Endodermal cell (in vitro differentiated cells): ENCODE results near the gene CMTM4. TPM values are rescaled to one million over a fixed set of nuclear protein-coding genes. Genes with fewer than 3 reads are reported as not detected.

Experiments used
- DNase-seq: peaks from one replicate; pipeline ENCODE4 v3.0.0-alpha.2; 2017
- H3K27ac ChIP-seq: 2 replicates; pipeline ENCODE4 v1.5.1; 2013; ENCODE audit warnings: mild to moderate bottlenecking, low read depth, low read length, moderate library complexity
- H3K27me3 ChIP-seq: 2 replicates; pipeline ENCODE4 v1.6.1; 2013; ENCODE audit warnings: mild to moderate bottlenecking, low read length, moderate library complexity; ENCODE audit not compliant: insufficient read depth, control insufficient read depth, poor library complexity, severe bottlenecking
- H3K36me3 ChIP-seq: 2 replicates; pipeline ENCODE4 v1.7.0; 2013; ENCODE audit warnings: mild to moderate bottlenecking, low read length, moderate library complexity; ENCODE audit not compliant: control insufficient read depth, insufficient read depth
- H3K4me1 ChIP-seq: one replicate; pipeline ENCODE4 v1.7.0; 2013; ENCODE audit warnings: low read length; ENCODE audit not compliant: control insufficient read depth, insufficient read depth
- H3K4me3 ChIP-seq: 2 replicates; pipeline ENCODE4 v1.5.1; 2013; ENCODE audit warnings: mild to moderate bottlenecking, low read length, moderate library complexity
- H3K9ac ChIP-seq: 2 replicates; pipeline ENCODE4 v1.6.1; 2013; ENCODE audit warnings: mild to moderate bottlenecking, low read length, moderate library complexity; ENCODE audit not compliant: poor library complexity, severe bottlenecking; ENCODE audit errors: extremely low read depth
- H3K9me3 ChIP-seq: 2 replicates; pipeline ENCODE4 v1.6.1; 2013; ENCODE audit warnings: mild to moderate bottlenecking, low read length, moderate library complexity; ENCODE audit not compliant: control insufficient read depth
- H3K27ac Mint-ChIP-seq: 2 replicates; pipeline ENCODE4 v1.8.0; 2020; ENCODE audit warnings: mixed read lengths
- H3K27me3 Mint-ChIP-seq: 2 replicates; pipeline ENCODE4 v1.8.0; 2021; ENCODE audit warnings: mild to moderate bottlenecking, mixed read lengths; ENCODE audit not compliant: insufficient read depth
- H3K36me3 Mint-ChIP-seq: 2 replicates; pipeline ENCODE4 v1.8.0; 2020; ENCODE audit warnings: low read depth, mixed read lengths
- H3K4me1 Mint-ChIP-seq: 2 replicates; pipeline ENCODE4 v1.8.0; 2020; ENCODE audit warnings: mixed read lengths
- H3K4me3 Mint-ChIP-seq: 2 replicates; pipeline ENCODE4 v1.8.0; 2020; ENCODE audit warnings: mild to moderate bottlenecking, moderate library complexity, mixed read lengths
- H3K9me3 Mint-ChIP-seq: 2 replicates; pipeline ENCODE4 v1.8.0; 2020; ENCODE audit warnings: mild to moderate bottlenecking, mixed read lengths
- CTCF ChIP-seq: fragments of 200-600 bp; sonication (generic); conservative IDR thresholded peaks from 2 replicates; pipeline ENCODE4 v1.5.0; 2021; ENCODE audit warnings: antibody characterized with exemption, mild to moderate bottlenecking
- WGBS, 2 experiments: methylation state at CpG; one replicate each; pipeline versions ENCODE4 v1.1.5 to v1.1.7; 2013; ENCODE audit warnings: missing lambda C conversion rate in 2 of 2, mixed read lengths in 1 of 2; ENCODE audit not compliant: insufficient coverage in 1 of 2, insufficient read length in 1 of 2; 5-methylcytosine and 5-hydroxymethylcytosine counted together
- total RNA-seq, 2 donors: library from RNA; stranded (reverse); fragmentation: NEBNext Ultra II Directional in 1 of 2; extraction: Animal tissue kit (Norgen Biotek cat#: 25700) in 1 of 2; gene quantifications; 2 replicates in 1 of 2; 3 replicates in 1 of 2; pipeline ENCODE4 v1.2.1, GENCODE V29; 2021

Gene CMTM4
- total RNA-seq, 2 donors from 2014 or later = 68.2 to 76.2 TPM

DNA sequence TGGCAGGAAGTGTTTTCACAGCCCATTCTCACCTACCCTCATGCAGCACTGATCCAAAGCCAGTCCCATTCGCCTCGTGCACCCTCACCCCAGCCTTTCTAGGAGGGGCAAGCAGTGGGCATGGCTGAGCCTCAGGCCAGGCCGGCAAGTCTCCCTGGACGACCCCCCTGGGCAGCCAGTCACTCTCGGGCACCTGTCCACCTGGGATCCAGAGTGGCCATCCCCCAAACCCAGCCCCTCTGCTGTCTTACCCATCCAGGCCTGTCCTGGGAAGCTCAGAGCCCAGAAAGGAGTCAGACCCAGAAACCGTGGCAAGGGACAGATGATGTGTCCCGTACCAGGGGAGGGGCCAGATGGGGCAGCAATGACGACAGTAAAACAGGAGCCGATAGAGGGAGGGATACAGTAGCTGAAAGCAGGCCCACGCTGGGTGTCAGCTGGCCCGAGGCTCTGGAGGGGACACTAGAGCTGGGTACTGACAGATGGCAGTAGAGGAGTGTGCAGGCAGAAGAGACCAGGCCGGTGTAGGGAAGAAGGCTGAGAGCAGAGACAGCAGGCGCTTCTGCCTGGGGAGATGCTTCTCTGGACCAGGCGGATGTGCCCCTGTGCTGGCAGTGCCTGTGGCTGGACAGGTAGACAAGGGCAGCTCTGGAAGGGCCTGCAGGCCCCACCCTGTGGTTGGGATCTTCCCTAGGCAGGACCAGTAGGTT, 86.3 kb downstream of the CMTM4 start:
- Histone ChIP-seq H3K36me3 (peaks cover 80% of the 10 kb centered on the region), H3K9me3 (peaks cover 15% of the 10 kb centered on the region), H3K9ac (no peak overlapping the region), H3K4me3 (no peak overlapping the region), H3K4me1 (peaks cover 12% of the 10 kb centered on the region), H3K27ac (no peak overlapping the region), H3K27me3 (no peaks in the 10 kb centered on the region)
- 93 to 95% methylated on average over 12 to 14 of the region's 14 CpGs for WGBS, 2 experiments
- Mint-ChIP-seq H3K27ac (no peak overlapping the region), H3K4me1 (peaks cover 27% of the 10 kb centered on the region), H3K4me3 (no peak overlapping the region), H3K27me3 (no peaks in the 10 kb centered on the region), H3K9me3 (peaks cover 6% of the 10 kb centered on the region), H3K36me3 (peaks cover 58% of the 10 kb centered on the region)
- no peak for DNase-seq
- TF ChIP-seq CTCF = no peak

- 85 to 91% methylated on average over 9 to 12 of the region's 12 CpGs for WGBS, 2 experiments
- H3K4me3 ChIP-seq = no peak overlapping the region
- Mint-ChIP-seq H3K36me3 (peaks cover 46% of the 10 kb centered on the region), H3K4me1 (peaks cover 22% of the 10 kb centered on the region), H3K9me3 (peaks cover 5% of the 10 kb centered on the region), H3K27me3 (no peaks in the 10 kb centered on the region), H3K27ac (no peak overlapping the region), H3K4me3 (no peak overlapping the region)
- peaks cover 12% of the 10 kb centered on the region for H3K4me1 ChIP-seq
- no peak overlapping the region for H3K9ac ChIP-seq
- H3K27ac ChIP-seq = no peak overlapping the region
- H3K36me3 ChIP-seq = peaks cover 70% of the 10 kb centered on the region
- TF ChIP-seq CTCF = no peak
- H3K27me3 ChIP-seq = no peaks in the 10 kb centered on the region
- DNase-seq = peak; percentile 61
- H3K9me3 ChIP-seq = peaks cover 15% of the 10 kb centered on the region
Measured at GRCh38 chr16:66609139-66609510, 87.4 kb downstream of the CMTM4 start.

DNA sequence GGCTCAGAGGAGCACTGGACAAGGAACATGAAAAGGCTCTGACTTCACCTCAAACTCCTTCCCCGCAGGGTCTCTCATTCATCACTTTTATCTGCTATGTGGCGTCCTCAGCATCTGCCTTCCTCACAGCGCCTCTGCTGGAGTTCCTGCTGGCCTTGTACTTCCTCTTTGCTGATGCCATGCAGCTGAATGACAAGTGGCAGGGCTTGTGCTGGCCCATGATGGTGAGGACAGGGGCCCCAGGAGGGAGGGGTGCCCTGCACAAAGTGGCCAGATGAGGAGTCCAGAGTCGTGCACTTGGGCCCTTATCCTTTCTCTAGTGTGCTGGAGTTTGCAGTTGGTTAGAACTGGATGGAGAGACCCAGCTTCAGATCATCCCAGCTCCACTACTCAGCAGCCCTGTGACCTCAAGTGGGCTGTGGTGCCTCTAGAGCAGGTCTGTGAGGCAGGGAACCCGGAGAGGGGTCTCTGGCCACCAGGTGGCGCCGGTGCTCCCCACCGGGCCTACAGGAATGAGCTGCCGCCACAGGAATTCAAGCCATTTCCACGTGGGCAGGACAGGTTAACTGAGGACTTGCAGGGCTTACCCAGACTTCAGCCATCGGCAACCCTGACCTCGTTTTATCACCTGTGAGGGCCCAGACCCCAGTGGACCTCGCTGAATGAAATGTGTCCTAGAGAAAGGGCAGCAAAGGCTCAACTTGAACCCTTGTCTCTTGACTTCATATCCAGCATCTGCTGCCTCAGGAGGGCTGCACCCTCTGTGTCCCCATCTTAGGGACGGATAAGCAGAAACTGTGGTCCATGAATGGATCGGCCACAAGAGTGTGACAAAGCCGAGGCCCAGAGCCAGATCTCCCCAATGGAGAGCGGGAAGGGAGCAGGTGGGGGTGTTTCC, 88.1 kb downstream of the CMTM4 start:
- H3K4me1 Mint-ChIP-seq = peaks cover 27% of the 10 kb centered on the region
- Histone ChIP-seq H3K9me3 (peaks cover 13% of the 10 kb centered on the region), H3K9ac (no peak overlapping the region), H3K27me3 (no peaks in the 10 kb centered on the region), H3K4me3 (no peak overlapping the region), H3K4me1 (peaks cover 12% of the 10 kb centered on the region), H3K36me3 (peaks cover 64% of the 10 kb centered on the region), H3K27ac (no peak overlapping the region)
- peaks cover 40% of the 10 kb centered on the region for H3K36me3 Mint-ChIP-seq
- H3K27ac Mint-ChIP-seq = peak overlapping the region; percentile 55
- TF ChIP-seq CTCF = peak; percentile 97
- WGBS, 2 experiments = 46 to 47% methylated on average over 13 to 17 of the region's 17 CpGs
- peaks cover 3% of the 10 kb centered on the region for H3K9me3 Mint-ChIP-seq
- no peaks in the 10 kb centered on the region for H3K27me3 Mint-ChIP-seq
- peak; percentile 98 for DNase-seq
- no peak overlapping the region for H3K4me3 Mint-ChIP-seq
